HCT116 (cell line): ENCODE measurements around the gene SCRN2. TPM values are rescaled to one million over a fixed set of nuclear protein-coding genes. Genes with fewer than 3 reads are reported as not detected.

Source experiments
- ATAC-seq: fragments of 200-7000 bp; cut with Tn5 transposase; 2 replicates; pipeline ENCODE4 v1.9.1; 2020; ENCODE audit warnings: mild to moderate bottlenecking, moderate library complexity
- BruUV-seq: library from RNA; stranded (reverse); fragments of 400-500 nt; replicated peaks from 2 replicates; lab custom pipeline; 2021; lab: Mats Ljungman, UMichigan
- CTCF ChIA-PET: fragments of 300-600 bp; sonication (Branson Sonifier 250); formaldehyde crosslinking; loops from one replicate; lab custom pipeline; 2021; ENCODE audit warnings: antibody characterized with exemption; lab: Charles Lee
- POLR2A ChIA-PET: fragments of 300-600, 350-600 bp; sonication (Branson Sonifier 250); formaldehyde crosslinking; loops from one replicate; lab custom pipeline; 2021; ENCODE audit warnings: antibody characterized with exemption; lab: Charles Lee
- RAD21 ChIA-PET, 2 experiments: fragments of 300-600 bp; sonication (Branson Sonifier 250); formaldehyde crosslinking; loops; one replicate each; lab custom pipeline; 2023; ENCODE audit warnings: low total read pairs in 2 of 2; ENCODE audit not compliant: uncharacterized antibody in 2 of 2, unreplicated experiment in 2 of 2, low non-redundant PET in 1 of 2; lab: Charles Lee
- DNase-seq: peaks from one replicate; pipeline ENCODE4 v3.0.0-alpha.2; 2010; ENCODE audit warnings: low read depth, low spot score
- H2AFZ ChIP-seq: fragments of 200-600 bp; shearing (Covaris generic), sonication (generic); 2 replicates; pipeline ENCODE4 v1.6.1; 2017; ENCODE audit warnings: low read depth, mixed run types, mixed read lengths, antibody characterized with exemption, low read length; ENCODE audit not compliant: poor library complexity, severe bottlenecking
- H3K27ac ChIP-seq: 2 replicates; pipeline ENCODE4 v1.5.1; 2012; ENCODE audit warnings: low read depth, low read length
- H3K27me3 ChIP-seq: fragments of 200-600 bp; sonication (generic); 2 replicates; pipeline ENCODE4 v1.6.1; 2016; ENCODE audit warnings: mixed run types, low read length, mixed read lengths; ENCODE audit not compliant: insufficient read depth
- H3K36me3 ChIP-seq, 2 experiments: fragments of 200-500 bp in 1 of 2; fragments of 200-600 bp in 1 of 2; sonication (Bioruptor generic) in 1 of 2; sonication (generic) in 1 of 2; 2 replicates each; pipeline versions ENCODE4 v1.5.1 to v1.6.1; 2014 to 2016; ENCODE audit warnings: low read length in 2 of 2, inconsistent platforms in 1 of 2, mixed read lengths in 1 of 2, mixed run types in 1 of 2; ENCODE audit not compliant: insufficient read depth in 2 of 2, control insufficient read depth in 1 of 2
- H3K4me1 ChIP-seq, 2 experiments: fragments of 200-600 bp in 1 of 2; sonication (generic) in 1 of 2; 2 replicates each; pipeline versions ENCODE4 v1.5.1 to v1.6.1; 2012 to 2017; ENCODE audit warnings: low read length in 2 of 2, inconsistent platforms in 1 of 2, mild to moderate bottlenecking in 1 of 2, mixed read lengths in 1 of 2, mixed run types in 1 of 2, moderate library complexity in 1 of 2; ENCODE audit not compliant: insufficient read depth in 2 of 2, control insufficient read depth in 1 of 2
- H3K4me2 ChIP-seq: fragments of 200-600 bp; sonication (generic); 2 replicates; pipeline ENCODE4 v1.6.1; 2017; ENCODE audit warnings: mixed run types, low read length, mixed read lengths
- H3K4me3 ChIP-seq, 2 experiments: fragments of 200-600 bp in 1 of 2; sonication (generic) in 1 of 2; replicated peaks in 1 of 2; 2 replicates each; pipeline ENCODE4 v1.5.1; 2011 to 2016; ENCODE audit warnings: low read length in 2 of 2, control low read depth in 1 of 2, low read depth in 1 of 2, mild to moderate bottlenecking in 1 of 2, mixed read lengths in 1 of 2, mixed run types in 1 of 2
- H3K79me2 ChIP-seq: fragments of 200-600 bp; sonication (generic); 2 replicates; pipeline ENCODE4 v1.6.1; 2017; ENCODE audit warnings: mild to moderate bottlenecking, mixed run types, low read length, moderate library complexity, mixed read lengths; ENCODE audit not compliant: insufficient read depth
- H3K9ac ChIP-seq: fragments of 200-600 bp; sonication (generic); 2 replicates; pipeline ENCODE4 v1.6.1; 2016; ENCODE audit warnings: low read length, mixed read lengths
- H3K9me2 ChIP-seq: fragments of 200-600 bp; sonication (generic), shearing (Covaris generic); 2 replicates; pipeline ENCODE4 v1.6.1; 2017; ENCODE audit warnings: mixed run types, mild to moderate bottlenecking, moderate library complexity; ENCODE audit not compliant: insufficient read depth
- H3K9me3 ChIP-seq, 2 experiments: fragments of 200-500 bp in 1 of 2; fragments of 200-600 bp in 1 of 2; sonication (Bioruptor generic) in 1 of 2; sonication (generic) in 1 of 2; 2 replicates each; pipeline ENCODE4 v1.6.1; 2014 to 2017; ENCODE audit warnings: low read length in 2 of 2, mixed read lengths in 2 of 2, inconsistent platforms in 1 of 2, low read depth in 1 of 2, mild to moderate bottlenecking in 1 of 2, mixed run types in 1 of 2, moderate library complexity in 1 of 2; ENCODE audit not compliant: control insufficient read depth in 1 of 2, insufficient read depth in 1 of 2
- H4K20me1 ChIP-seq: fragments of 200-600 bp; sonication (generic), shearing (Covaris generic); 2 replicates; pipeline ENCODE4 v1.6.1; 2017; ENCODE audit warnings: mixed run types, mild to moderate bottlenecking, moderate library complexity; ENCODE audit not compliant: insufficient read depth
- ATF3 ChIP-seq: IDR thresholded peaks from 2 replicates; pipeline ENCODE4 v1.6.1; 2012
- ELF1 ChIP-seq: IDR thresholded peaks from 2 replicates; pipeline ENCODE4 v1.6.1; 2012; ENCODE audit warnings: low read depth, borderline replicate concordance
- EZH2phosphoT487 ChIP-seq: fragments of 200-600 bp; IDR thresholded peaks from 2 replicates; pipeline ENCODE4 v1.6.1; 2018; ENCODE audit warnings: antibody characterized with exemption, borderline replicate concordance
- JUND ChIP-seq: IDR thresholded peaks from 2 replicates; pipeline ENCODE4 v1.6.1; 2012
- POLR2A ChIP-seq: IDR thresholded peaks from 2 replicates; pipeline ENCODE4 v1.7.0; 2011; ENCODE audit warnings: borderline replicate concordance; ENCODE audit not compliant: insufficient read depth, insufficient read length; ENCODE audit errors: extremely low read depth
- POLR2AphosphoS5 ChIP-seq: IDR thresholded peaks from 2 replicates; pipeline ENCODE4 v1.6.1; 2011; ENCODE audit warnings: mild to moderate bottlenecking, low read depth, low read length, moderate library complexity
- ZBTB33 ChIP-seq: IDR thresholded peaks from 2 replicates; pipeline ENCODE4 v1.6.1; 2011; ENCODE audit warnings: mild to moderate bottlenecking, low read length, moderate library complexity; ENCODE audit not compliant: insufficient replicate concordance; ENCODE audit errors: extremely low read depth
- intact Hi-C: fragments of 100-400 bp; cut with micrococcal nuclease; formaldehyde crosslinking; loops from 2 replicates; pipeline ENCODE4 v1.10.0; 2022
- total RNA-seq: library from RNA; stranded (reverse); gene quantifications from one replicate; pipeline ENCODE4 v1.2.1, GENCODE V29; 2021; ENCODE audit not compliant: unreplicated experiment

Gene SCRN2
- total RNA-seq, 1 experiment from 2014 or later = 53.2 TPM

GRCh38 chr17:47834756-47835155, 6.3 kb downstream of the SCRN2 start:
- H3K27me3 ChIP-seq = no peaks in the 10 kb centered on the region
- RAD21 ChIA-PET = no interaction called here
- H3K36me3 ChIP-seq = peaks cover 0 to 12% of the 10 kb centered on the region in 2 experiments; a peak in 1 of 4 replicates
- no peak overlapping the region for H2AFZ ChIP-seq
- DNase-seq (no peak), ATAC-seq (no peak)
- CTCF ChIA-PET = interaction anchor here (0.9 kb wide), 1 partner anchor 16 kb away, joined by 3 read pairs; the partner anchor contains the start of gene SP6
- POLR2A ChIA-PET = no interaction called here
- no peak overlapping the region for H3K4me2 ChIP-seq
- peaks cover 17% of the 10 kb centered on the region for H3K79me2 ChIP-seq
- no peak for TF ChIP-seq JUND
- TF ChIP-seq EZH2phosphoT487 = no peak
- TF ChIP-seq ELF1 = no peak
- TF ChIP-seq ATF3 = no peak
- TF ChIP-seq ZBTB33 = no peak
- TF ChIP-seq POLR2A = no peak
- TF ChIP-seq POLR2AphosphoS5 = no peak
- TF ChIP-seq, all 23 proteins: peak for 0
- H3K9ac ChIP-seq = no peak overlapping the region
- H3K9me2 ChIP-seq = no peaks in the 10 kb centered on the region
- peaks cover 13 to 20% of the 10 kb centered on the region in 2 experiments; a peak in 3 of 4 replicates for H3K4me1 ChIP-seq
- H4K20me1 ChIP-seq = no peaks in the 10 kb centered on the region
- no peak overlapping the region for H3K4me3 ChIP-seq
- intact Hi-C loops = no loop called here
- H3K27ac ChIP-seq = no peak overlapping the region
- no TSS peak for BruUV-seq
- H3K9me3 ChIP-seq = no peaks in the 10 kb centered on the region
